ENCODE results near the gene ZBTB38. TPM values are rescaled to one million over a fixed set of nuclear protein-coding genes. Genes with fewer than 3 reads are reported as not detected.
A peak's percentile ranks its signal among the peaks of the same experiment; 100 is the strongest.

Gene ZBTB38
- total RNA-seq, 1 donor from 2014 or later = 117 TPM

GRCh38 chr3:141395005-141395589, 26.8 kb downstream of the ZBTB38 start:
- intact Hi-C loops (cut with DNase I) = no loop called here
- no peak for ATAC-seq
- DNase-seq (ENCODE audit: low spot score) = no peak

GRCh38 chr3:141397996-141398395, 29.7 kb downstream of the ZBTB38 start:
- DNase-seq (ENCODE audit: low spot score) (no peak), ATAC-seq (no peak)
- intact Hi-C loops (cut with DNase I) = no loop called here

GRCh38 chr3:141399200-141399599, 30.9 kb downstream of the ZBTB38 start:
- intact Hi-C loops (cut with DNase I) = no loop called here
- no peak for ATAC-seq

GRCh38 chr3:141400073-141400971, 32.0 kb downstream of the ZBTB38 start:
- intact Hi-C loops (cut with DNase I) = no loop called here
- peak; percentile 42 for ATAC-seq
- DNase-seq (ENCODE audit: low spot score) = no peak

More at GRCh38 chr3:141399200-141399599, 30.9 kb downstream of the ZBTB38 start:
- no peak for DNase-seq (ENCODE audit: low spot score)

- intact Hi-C loops (cut with DNase I) = no loop called here
- ATAC-seq (no peak), DNase-seq (ENCODE audit: low spot score) (no peak)
These were observed 32.8 kb downstream of the ZBTB38 start for GRCh38 chr3:141401095-141401494.

GRCh38 chr3:141401573-141402475, 33.5 kb downstream of the ZBTB38 start:
- intact Hi-C loops (cut with DNase I) = no loop called here
- DNase-seq (ENCODE audit: low spot score) (peak; percentile 72), ATAC-seq (peak; percentile 65)

- peak; percentile 80 for DNase-seq (ENCODE audit: low spot score)
- intact Hi-C loops (cut with DNase I) = no loop called here
- peak; percentile 85 for ATAC-seq
These were observed 34.3 kb downstream of the ZBTB38 start for GRCh38 chr3:141402476-141403171.

GRCh38 chr3:141403576-141403975, 35.3 kb downstream of the ZBTB38 start:
- intact Hi-C loops (cut with DNase I) = no loop called here
- DNase-seq (ENCODE audit: low spot score) (no peak), ATAC-seq (no peak)

- DNase-seq (ENCODE audit: low spot score) (no peak), ATAC-seq (no peak)
- intact Hi-C loops (cut with DNase I) = no loop called here
These were observed 36.7 kb downstream of the ZBTB38 start for GRCh38 chr3:141405025-141405424.

- intact Hi-C loops (cut with DNase I) = no loop called here
- DNase-seq (ENCODE audit: low spot score) = no peak
- no peak for ATAC-seq
These were observed 37.3 kb downstream of the ZBTB38 start for GRCh38 chr3:141405591-141405990.

- DNase-seq (ENCODE audit: low spot score) = no peak
- intact Hi-C loops (cut with DNase I) = no loop called here
- no peak for ATAC-seq
These were observed 38.0 kb downstream of the ZBTB38 start for GRCh38 chr3:141406265-141406664.

- ATAC-seq (no peak), DNase-seq (ENCODE audit: low spot score) (no peak)
- intact Hi-C loops (cut with DNase I) = no loop called here
These were observed 38.7 kb downstream of the ZBTB38 start for GRCh38 chr3:141407047-141407446.

GRCh38 chr3:141407825-141408224, 39.5 kb downstream of the ZBTB38 start:
- intact Hi-C loops (cut with DNase I) = no loop called here
- no peak for DNase-seq (ENCODE audit: low spot score)
- no peak for ATAC-seq

- no peak for DNase-seq (ENCODE audit: low spot score)
- ATAC-seq = no peak
- intact Hi-C loops (cut with DNase I) = no loop called here
These were observed 40.3 kb downstream of the ZBTB38 start for GRCh38 chr3:141408596-141408995.

GRCh38 chr3:141409940-141410241, 41.6 kb downstream of the ZBTB38 start:
- no peak for ATAC-seq
- DNase-seq (ENCODE audit: low spot score) = no peak
- intact Hi-C loops (cut with DNase I) = no loop called here

- DNase-seq (ENCODE audit: low spot score) = no peak
- peak; percentile 4 for ATAC-seq
These were observed 42.1 kb downstream of the ZBTB38 start for GRCh38 chr3:141410408-141410807.

GRCh38 chr3:141410846-141411245, 42.5 kb downstream of the ZBTB38 start:
- intact Hi-C loops (cut with DNase I) = no loop called here
- no peak for DNase-seq (ENCODE audit: low spot score)
- no peak for ATAC-seq

More at GRCh38 chr3:141410408-141410807, 42.1 kb downstream of the ZBTB38 start:
- intact Hi-C loops (cut with DNase I) = no loop called here

GRCh38 chr3:141411251-141411771, 43.0 kb downstream of the ZBTB38 start:
- DNase-seq (ENCODE audit: low spot score) = no peak
- intact Hi-C loops (cut with DNase I) = no loop called here
- peak; percentile 33 for ATAC-seq
